Measurements from ENCODE around the gene PIKFYVE. TPM values are rescaled to one million over a fixed set of nuclear protein-coding genes. Genes with fewer than 3 reads are reported as not detected.

Gene PIKFYVE
- total and polyA plus RNA-seq, 2 of the 8 experiments (the other 6 are each of a cell fraction or from before 2014, with no cell fraction given) = 8.8 to 33.5 TPM

DNA sequence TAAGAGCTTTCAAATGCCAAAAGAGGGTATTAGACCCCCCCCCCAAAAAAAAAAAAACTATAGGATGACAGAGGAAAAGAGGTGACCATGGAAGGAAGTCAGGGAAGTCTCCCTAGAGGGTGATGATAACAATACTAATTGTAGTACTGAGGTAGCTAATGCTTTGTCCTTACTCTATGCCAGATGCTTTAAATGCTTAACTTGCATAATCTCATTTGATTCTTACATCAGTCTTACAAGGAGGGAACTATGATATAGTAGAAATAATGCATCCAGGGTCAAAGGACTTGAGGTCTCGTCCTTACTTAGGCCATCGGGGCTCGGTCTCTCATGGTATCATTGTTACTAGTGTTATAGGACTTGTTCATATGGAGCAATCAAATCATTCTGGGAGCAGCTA lies 20.3 kb upstream of the PIKFYVE start (continued):
- TF ChIP-seq, protein P1, sequence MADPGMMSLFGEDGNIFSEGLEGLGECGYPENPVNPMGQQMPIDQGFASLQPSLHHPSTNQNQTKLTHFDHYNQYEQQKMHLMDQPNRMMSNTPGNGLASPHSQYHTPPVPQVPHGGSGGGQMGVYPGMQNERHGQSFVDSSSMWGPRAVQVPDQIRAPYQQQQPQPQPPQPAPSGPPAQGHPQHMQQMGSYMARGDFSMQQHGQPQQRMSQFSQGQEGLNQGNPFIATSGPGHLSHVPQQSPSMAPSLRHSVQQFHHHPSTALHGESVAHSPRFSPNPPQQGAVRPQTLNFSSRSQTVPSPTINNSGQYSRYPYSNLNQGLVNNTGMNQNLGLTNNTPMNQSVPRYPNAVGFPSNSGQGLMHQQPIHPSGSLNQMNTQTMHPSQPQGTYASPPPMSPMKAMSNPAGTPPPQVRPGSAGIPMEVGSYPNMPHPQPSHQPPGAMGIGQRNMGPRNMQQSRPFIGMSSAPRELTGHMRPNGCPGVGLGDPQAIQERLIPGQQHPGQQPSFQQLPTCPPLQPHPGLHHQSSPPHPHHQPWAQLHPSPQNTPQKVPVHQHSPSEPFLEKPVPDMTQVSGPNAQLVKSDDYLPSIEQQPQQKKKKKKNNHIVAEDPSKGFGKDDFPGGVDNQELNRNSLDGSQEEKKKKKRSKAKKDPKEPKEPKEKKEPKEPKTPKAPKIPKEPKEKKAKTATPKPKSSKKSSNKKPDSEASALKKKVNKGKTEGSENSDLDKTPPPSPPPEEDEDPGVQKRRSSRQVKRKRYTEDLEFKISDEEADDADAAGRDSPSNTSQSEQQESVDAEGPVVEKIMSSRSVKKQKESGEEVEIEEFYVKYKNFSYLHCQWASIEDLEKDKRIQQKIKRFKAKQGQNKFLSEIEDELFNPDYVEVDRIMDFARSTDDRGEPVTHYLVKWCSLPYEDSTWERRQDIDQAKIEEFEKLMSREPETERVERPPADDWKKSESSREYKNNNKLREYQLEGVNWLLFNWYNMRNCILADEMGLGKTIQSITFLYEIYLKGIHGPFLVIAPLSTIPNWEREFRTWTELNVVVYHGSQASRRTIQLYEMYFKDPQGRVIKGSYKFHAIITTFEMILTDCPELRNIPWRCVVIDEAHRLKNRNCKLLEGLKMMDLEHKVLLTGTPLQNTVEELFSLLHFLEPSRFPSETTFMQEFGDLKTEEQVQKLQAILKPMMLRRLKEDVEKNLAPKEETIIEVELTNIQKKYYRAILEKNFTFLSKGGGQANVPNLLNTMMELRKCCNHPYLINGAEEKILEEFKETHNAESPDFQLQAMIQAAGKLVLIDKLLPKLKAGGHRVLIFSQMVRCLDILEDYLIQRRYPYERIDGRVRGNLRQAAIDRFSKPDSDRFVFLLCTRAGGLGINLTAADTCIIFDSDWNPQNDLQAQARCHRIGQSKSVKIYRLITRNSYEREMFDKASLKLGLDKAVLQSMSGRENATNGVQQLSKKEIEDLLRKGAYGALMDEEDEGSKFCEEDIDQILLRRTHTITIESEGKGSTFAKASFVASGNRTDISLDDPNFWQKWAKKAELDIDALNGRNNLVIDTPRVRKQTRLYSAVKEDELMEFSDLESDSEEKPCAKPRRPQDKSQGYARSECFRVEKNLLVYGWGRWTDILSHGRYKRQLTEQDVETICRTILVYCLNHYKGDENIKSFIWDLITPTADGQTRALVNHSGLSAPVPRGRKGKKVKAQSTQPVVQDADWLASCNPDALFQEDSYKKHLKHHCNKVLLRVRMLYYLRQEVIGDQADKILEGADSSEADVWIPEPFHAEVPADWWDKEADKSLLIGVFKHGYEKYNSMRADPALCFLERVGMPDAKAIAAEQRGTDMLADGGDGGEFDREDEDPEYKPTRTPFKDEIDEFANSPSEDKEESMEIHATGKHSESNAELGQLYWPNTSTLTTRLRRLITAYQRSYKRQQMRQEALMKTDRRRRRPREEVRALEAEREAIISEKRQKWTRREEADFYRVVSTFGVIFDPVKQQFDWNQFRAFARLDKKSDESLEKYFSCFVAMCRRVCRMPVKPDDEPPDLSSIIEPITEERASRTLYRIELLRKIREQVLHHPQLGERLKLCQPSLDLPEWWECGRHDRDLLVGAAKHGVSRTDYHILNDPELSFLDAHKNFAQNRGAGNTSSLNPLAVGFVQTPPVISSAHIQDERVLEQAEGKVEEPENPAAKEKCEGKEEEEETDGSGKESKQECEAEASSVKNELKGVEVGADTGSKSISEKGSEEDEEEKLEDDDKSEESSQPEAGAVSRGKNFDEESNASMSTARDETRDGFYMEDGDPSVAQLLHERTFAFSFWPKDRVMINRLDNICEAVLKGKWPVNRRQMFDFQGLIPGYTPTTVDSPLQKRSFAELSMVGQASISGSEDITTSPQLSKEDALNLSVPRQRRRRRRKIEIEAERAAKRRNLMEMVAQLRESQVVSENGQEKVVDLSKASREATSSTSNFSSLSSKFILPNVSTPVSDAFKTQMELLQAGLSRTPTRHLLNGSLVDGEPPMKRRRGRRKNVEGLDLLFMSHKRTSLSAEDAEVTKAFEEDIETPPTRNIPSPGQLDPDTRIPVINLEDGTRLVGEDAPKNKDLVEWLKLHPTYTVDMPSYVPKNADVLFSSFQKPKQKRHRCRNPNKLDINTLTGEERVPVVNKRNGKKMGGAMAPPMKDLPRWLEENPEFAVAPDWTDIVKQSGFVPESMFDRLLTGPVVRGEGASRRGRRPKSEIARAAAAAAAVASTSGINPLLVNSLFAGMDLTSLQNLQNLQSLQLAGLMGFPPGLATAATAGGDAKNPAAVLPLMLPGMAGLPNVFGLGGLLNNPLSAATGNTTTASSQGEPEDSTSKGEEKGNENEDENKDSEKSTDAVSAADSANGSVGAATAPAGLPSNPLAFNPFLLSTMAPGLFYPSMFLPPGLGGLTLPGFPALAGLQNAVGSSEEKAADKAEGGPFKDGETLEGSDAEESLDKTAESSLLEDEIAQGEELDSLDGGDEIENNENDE (IDR thresholded peaks at IDR 0.05; ENCODE audit: insufficient replicate concordance, low read length) = no peak
- TF ChIP-seq SP2 (IDR thresholded peaks at IDR 0.05; ENCODE audit: low read length) = no peak
- no peak for TF ChIP-seq TBP (IDR thresholded peaks at IDR 0.05; ENCODE audit: low read depth, low read length)
- no peak for TF ChIP-seq NRF1 (IDR thresholded peaks at IDR 0.05; ENCODE audit: low read depth, low read length)
- TF ChIP-seq ZNF274 (IDR thresholded peaks at IDR 0.05; ENCODE audit: borderline replicate concordance, extremely low read depth, low read length) = no peak
- TF ChIP-seq CBX5 (IDR thresholded peaks at IDR 0.05; ENCODE audit: low read depth, low read length) = no peak
- TF ChIP-seq CHD1 (IDR thresholded peaks at IDR 0.05; ENCODE audit: low read depth, low read length) = no peak
- no peak for TF ChIP-seq TCF12 (IDR thresholded peaks at IDR 0.05; ENCODE audit: low read depth, low read length)
- TF ChIP-seq POU5F1 (IDR thresholded peaks at IDR 0.05; ENCODE audit: low read depth, low read length) = no peak
- no peak for TF ChIP-seq HDAC2 (IDR thresholded peaks at IDR 0.05; ENCODE audit: borderline replicate concordance in 1 of 2, low read depth in 2 of 2, low read length in 2 of 2)
- TF ChIP-seq BCL11A (IDR thresholded peaks at IDR 0.05; ENCODE audit: low read depth in 2 of 2, low read length in 2 of 2) = no peak
- no peak for TF ChIP-seq TAF7 (optimal IDR thresholded peaks at IDR 0.05; ENCODE audit: borderline replicate concordance, low read depth, low read length)
